NCI-H1048 (cell line): ENCODE measurements around the gene CPA5.
"Not testable (repeated sequence)": the region's sequence is repeated elsewhere in the genome, so short reads cannot be mapped to it uniquely, and the experiment has no call there.

Experiments
- DNase-seq: peaks from one replicate; lab custom pipeline; 2025; lab: John Stamatoyannopoulos, UW

Gene CPA5, protein sequence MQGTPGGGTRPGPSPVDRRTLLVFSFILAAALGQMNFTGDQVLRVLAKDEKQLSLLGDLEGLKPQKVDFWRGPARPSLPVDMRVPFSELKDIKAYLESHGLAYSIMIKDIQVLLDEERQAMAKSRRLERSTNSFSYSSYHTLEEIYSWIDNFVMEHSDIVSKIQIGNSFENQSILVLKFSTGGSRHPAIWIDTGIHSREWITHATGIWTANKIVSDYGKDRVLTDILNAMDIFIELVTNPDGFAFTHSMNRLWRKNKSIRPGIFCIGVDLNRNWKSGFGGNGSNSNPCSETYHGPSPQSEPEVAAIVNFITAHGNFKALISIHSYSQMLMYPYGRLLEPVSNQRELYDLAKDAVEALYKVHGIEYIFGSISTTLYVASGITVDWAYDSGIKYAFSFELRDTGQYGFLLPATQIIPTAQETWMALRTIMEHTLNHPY

DNA sequence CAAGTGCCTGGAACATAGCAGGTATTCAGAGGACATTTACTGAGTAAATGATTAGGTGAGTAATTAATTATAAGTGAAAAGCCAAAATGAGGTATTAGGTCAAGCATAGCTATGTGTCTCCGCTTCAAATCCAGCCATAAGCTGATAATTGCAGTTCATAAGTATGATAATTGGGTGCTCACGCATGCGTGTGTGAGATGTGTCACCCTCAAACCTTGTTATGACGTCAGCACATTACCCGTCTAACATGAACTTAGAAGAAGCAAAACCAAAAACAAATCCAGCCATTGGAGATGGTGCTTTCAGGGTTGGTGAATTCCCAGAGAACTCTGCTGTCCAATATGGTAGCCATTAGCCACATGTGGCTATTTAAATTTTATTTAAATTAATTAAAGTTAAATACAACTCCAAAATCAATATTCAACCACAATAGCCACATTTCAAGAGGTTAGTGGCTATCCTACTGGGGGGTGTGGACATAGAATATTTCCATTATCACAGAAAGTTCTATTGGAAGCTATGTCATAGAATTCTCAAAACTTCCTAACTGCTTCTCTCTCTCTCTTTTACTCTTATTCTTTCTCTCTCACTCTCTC lies at the start of gene CPA5:
TSS of gene CPA5 (plus strand) at position 546 of the 596 bp plus-strand sequence. CDS start 1,670 bp downstream, outside the sequence.
- no peak for DNase-seq

DNA sequence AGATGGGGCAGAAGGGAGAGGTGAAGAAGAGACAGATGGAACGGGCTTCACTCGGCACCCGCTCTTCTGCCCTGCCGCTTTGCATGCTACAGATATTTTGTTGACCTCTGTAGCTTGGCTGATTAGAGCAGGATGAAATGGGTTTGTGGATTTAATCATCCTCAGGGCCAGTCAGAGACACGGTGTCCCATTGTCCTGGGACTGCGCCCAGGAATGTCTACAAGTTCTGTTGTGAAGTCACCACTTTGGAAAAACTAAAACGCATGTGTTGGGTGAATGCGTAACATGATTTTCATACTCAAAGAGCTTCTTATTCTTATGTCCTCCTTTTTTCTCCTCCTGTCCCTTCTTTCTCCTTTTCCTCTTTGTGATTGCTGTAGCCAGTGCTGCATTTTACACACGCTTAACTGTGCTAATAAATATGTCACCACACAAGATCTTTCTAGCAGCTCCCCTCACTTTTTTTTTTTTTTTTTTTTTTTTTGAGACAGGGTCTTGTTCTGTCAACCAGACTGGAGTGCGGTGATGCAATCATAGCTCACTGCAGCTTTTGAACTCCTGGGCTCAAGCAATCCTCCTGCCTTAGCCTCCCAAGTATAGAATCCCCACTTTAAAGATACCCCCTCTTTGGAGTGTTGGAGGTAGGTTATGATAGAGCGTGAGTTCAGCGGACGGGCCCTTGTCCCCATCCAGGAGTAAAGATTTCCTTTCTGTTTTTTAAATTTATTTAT lies 48.2 kb upstream of the CPA5 start:
- DNase-seq = no peak

DNA sequence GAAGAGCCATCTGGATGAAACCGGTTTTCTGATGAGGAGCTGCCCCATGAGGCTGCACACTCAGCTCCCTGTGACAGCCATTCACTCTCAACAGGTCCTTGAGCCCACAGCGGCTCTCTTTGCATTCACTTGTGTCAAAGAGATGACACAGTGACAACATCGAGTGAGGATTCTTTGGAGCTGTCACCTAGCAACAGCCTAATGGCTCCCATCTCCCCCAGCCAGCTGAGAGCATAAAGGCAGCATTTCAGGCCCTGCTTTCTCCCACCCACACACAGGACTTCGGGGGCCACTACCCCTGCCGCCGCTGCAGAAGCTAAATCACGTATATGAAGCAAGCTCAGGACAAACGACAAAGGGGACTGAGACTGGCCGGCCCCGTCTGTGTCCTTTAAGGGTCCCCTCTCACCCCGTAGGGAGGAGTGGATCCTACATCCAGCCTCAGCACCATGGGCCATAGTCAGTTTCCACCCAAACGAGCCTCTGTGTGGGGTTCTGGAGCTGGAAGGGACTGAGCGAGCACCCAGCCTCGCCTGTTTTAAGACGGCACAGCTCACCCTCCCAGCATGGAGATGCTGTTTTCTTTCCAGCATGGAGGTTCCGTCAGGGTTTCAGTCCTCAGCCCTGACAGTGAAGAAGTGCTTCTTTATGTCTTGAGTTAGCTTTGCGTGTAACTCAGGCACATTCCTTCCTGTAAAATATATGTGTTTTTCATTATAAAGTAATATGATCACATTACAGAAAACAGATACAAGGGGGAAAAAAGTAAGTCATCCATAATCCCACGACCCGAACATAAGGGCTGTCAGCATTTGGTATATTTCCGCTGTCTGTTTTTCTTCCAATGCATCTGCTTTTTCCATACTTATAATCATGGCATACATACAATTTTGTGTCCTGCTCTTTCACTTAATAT lies 46.7 kb upstream of the CPA5 start:
- DNase-seq = no peak

DNA sequence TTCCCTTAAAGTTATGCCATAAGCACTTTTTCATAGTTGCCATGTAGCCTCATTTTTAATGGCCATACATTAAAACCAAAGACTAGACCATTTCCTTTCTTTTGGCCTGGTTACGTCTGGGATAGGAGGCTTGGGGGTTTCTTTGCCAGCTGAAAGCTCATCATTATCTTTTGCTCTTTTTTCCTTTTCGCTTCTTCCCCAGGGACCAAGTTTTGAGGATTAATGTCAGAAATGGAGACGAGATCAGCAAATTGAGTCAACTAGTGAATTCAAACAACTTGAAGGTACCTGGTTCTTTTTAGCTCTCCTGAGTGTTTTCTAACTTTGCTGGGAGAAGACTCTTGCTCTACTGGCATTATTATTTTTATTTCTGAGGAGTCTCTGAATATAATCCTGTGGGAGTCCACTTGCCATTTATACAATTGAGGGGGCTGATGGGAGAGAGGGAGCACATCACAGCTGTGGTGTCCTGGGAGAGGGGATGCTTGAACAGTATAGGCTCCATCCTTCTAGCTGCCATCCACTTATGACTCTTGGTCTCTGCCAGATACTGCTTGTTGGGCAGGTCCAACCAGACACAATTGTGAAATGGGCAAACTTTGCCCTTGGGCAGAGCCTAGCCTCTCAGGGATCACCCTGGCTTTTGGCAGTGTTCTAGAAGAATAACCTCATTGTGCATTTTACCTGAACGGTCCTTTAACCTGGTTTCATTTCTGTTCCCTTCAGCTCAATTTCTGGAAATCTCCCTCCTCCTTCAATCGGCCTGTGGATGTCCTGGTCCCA lies 45.9 kb upstream of the CPA5 start:
- DNase-seq = no peak

DNA sequence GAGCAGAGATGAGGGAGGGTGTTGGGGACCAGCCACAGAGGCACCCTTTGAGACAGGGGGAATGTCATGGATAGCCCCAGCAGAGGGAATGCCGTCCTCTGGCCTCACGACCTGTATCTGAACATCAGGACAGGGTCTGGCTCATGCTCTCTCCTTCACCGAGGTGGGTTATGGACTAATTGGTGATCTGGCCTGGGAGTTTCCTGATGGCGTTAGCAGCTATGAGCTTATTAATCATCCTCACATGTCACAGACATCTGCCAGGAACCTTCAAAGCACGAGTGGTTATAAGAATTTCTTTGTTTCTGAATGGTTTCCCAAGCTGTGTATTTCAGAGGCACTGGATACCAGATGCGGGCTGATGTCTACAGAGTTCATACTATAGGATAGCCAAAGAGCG lies 44.8 kb upstream of the CPA5 start:
- DNase-seq = no peak

DNA sequence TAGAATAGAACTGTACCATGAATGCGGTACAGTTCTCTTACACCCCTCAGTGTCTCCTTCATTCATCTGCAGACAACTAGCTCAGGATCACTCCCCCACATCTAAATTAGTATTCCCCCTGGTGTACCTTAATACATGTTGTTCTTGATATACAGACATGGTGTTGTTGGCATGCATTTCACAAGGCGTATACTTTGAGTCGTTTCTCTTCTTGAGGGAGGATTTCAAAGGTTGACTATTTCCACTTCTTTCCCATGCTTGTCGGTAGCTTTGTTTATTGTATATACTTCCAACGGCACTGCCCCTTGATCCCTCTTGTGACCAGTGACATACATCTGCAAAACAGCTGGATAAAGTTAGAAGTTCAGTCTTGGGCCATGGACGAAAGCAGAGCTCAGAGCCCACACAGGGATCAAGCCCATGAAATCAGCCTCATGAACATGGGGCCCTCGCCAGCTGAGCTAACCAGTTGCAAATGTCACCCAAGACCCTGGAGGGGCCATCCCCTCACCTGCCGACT lies 43.1 kb upstream of the CPA5 start:
- no peak for DNase-seq

DNA sequence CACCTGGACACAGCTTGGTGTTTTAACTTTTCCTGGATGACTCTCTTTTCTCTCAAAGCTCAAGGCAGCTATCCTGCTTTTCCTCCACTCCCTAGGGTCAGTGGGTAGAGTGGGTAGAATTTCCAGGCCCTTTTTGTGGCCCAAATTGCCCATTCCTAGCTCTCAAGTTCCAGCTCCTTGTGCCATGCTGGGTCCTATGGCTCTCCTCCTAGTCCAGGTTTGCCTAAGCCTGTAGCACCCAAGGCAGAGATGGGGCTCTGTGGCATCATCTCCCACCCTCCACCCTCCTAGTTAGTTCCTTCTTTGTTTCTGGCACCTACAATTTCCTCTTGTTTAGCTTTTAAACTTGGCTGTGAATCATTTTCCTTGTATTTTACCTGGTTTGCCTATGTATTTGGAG lies 42.0 kb upstream of the CPA5 start:
- DNase-seq = no peak

DNA sequence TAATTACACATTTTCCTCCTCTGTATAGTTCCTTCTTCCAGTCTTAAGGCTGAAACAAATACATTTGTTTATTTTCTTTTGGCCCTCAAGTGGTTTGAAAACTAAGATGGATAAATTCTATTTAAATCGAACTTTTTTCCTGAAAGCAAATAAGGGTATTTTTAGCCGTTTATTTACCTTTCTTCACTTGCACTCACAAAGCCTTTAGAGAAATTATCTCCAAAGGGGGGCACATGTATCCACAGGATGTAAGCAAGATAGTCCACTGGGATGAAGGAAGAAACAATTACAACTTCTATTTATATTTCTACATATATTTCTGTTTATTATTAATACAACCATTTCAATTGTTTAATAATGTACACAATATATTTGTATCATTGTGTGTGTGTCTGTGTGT lies 41.5 kb upstream of the CPA5 start:
- no peak for DNase-seq

DNA sequence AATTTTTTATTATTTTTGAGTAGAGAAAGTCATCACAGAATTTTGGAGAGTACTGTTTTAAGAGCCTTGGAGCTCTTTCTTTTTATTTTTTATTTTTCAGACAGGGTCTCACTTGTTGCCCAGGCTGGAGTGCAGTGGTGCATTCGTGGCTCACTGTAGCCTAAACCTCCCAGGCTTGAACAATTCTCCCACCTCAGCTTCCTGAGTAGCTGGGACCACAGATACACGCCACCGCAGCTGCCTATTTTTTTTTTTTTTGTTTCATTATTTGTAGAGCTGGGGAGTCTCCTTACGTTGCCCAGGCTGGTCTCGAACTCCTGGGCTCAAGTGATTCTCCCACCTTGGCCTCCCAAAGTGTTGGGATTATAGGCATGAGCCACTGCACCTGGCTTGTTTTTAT lies 41.1 kb upstream of the CPA5 start:
- DNase-seq = no peak

DNA sequence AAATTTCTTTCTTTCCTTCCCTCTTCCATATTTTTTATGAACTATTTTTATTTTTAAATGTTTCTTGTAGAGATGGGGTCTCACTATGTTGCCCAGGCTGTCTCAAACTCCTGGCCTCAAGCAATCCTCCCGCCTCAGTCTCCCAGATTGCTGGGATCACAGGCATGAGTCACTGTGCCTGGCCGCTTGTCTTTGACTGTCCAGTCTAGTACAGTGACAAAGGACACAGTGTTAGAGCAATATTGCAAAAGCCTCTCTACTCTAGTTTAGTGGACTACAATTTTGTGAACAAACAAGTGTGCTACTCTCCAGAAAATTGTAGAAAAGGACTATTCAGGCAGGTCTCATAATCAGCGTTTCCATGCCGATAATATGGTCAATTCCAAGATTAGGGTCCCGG lies 40.6 kb upstream of the CPA5 start:
- DNase-seq = no peak

DNA sequence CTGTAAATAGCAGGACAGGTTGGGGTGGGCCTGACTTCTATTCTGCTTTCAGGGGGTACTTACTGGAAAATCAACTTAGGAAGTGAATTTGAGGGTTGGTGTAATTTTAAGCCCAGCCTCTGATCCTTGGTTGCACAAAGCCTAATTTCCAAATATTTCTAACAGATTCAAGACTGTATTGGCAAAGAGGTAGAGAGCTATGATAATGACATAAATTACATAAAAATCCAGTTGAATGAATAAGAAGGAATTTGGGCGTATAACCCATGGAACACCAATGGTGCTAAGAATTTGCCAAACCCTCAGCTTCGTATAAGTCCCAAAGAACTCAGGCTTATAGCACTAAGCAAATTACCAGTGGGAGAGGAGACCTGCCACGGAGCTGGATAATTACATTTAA lies 39.7 kb upstream of the CPA5 start:
- no peak for DNase-seq

DNA sequence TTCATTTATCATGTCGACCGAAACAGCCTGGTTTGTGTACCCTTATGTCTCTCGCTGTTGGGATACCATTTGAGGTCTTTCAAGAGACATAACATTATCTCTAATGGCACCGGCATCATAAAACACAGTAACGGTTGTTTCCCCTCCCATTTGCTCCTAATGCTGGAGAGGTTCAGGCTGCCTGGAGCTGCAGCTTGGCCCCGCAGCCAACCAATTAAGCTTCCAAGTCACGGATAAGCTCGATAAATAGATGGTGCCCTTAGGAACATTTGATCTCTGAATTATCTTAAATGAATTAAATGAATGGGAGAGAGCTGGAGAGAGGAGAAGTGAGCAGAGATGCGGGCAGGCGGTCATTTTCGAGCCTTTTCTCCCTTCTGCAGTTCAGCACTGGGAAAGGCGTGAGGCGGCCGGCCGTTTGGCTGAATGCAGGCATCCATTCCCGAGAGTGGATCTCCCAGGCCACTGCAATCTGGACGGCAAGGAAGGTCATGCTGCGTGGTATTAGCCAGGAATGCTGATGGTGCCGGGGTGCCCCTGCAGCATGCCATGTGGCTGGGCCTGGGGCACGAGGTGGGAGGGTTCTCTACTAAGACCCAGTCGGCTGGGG lies 39.1 kb upstream of the CPA5 start:
- no peak for DNase-seq

DNA sequence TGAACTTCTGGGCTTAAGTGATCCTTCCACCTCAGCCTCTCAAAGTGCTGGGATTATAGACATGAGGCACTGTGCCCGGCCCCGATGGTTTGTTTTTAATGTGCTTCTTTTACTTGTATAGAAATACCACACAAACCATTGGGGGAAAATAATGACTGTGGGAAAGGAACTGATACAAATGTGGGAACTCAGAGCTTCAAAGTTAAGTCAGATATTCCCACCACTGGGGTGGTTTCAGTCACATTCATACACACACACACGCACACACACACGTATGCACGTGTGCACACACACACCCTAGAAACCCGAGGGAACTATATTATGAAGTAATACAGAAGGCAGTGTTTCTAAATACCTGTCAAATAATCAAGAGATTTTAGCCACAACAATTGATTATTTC lies 34.6 kb upstream of the CPA5 start:
- DNase-seq = no peak

DNA sequence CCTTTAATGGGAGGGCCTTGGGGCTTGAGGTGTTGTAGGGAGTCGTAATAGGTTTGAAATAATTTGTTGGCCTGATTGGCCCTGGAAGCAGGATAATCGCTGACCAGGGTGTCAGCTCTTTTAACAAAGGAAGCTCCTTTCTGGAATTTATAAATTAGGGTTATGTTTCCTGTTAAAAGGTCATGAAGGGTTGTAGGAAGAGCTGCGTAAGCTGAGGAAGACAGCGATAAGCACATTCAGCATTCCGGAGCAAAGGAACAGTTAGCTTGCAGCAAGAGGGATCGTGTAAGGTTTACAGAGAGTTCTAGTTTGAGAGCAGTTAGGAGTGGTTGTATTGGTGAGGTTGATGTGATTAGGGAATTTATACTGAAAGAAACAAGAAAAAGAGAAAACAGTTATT lies 30.3 kb upstream of the CPA5 start:
- DNase-seq = no peak

DNA sequence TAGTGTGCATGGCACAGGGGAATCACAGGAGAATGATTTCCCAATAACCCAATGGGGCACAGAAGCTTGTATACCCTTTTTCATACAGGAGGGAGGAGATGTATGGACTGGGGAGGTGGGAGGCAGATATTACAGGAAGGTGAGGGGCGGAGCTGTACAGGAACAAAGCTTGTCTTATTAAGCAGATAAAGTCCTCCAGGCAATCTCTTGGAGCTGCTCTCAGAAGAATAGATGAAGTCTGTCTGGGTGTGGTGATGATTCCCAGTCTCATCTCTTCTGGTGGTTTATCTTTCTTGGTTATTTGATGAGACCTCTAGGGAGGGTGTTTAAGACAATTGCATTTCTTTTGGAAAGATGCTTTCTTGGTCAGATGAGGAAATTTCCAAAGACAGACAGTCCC lies 25.1 kb upstream of the CPA5 start:
- no peak for DNase-seq

DNA sequence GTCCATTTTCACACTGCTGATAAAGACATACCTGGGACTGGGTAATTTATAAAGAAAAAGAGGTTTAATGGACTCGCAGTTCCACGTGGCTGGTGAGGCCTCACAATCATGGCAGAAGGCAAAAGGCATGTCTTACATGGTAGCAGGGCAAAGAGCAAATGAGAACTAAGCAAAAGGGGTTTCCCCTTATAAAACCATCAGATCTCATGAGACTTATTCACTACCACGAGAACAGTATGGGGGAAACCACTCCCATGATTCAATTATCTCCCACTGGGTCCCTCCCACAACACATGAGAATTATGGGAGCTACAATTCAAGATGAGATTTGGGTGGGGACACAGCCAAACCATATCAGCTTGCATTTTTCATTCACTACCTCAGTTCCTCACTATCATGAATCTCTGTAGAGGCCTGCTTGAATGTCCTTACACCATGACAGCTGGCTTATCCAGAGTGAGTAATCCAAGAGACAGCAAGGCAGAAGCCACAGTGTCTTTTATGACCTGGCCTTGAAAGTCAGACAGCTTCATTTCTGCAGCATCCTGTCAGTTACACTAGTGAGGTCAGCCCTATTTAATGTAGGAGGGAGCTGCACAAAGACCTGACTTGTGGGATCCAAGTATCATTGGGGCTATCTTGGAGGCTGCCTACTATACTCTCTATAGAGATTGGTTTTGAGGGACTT lies 22.9 kb upstream of the CPA5 start:
- not testable (repeated sequence) for DNase-seq

DNA sequence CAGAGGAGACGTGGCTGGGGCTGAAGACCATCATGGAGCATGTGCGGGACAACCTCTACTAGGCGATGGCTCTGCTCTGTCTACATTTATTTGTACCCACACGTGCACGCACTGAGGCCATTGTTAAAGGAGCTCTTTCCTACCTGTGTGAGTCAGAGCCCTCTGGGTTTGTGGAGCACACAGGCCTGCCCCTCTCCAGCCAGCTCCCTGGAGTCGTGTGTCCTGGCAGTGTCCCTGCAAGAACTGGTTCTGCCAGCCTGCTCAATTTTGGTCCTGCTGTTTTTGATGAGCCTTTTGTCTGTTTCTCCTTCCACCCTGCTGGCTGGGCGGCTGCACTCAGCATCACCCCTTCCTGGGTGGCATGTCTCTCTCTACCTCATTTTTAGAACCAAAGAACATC lies 22.0 kb upstream of the CPA5 start:
- DNase-seq = no peak

DNA sequence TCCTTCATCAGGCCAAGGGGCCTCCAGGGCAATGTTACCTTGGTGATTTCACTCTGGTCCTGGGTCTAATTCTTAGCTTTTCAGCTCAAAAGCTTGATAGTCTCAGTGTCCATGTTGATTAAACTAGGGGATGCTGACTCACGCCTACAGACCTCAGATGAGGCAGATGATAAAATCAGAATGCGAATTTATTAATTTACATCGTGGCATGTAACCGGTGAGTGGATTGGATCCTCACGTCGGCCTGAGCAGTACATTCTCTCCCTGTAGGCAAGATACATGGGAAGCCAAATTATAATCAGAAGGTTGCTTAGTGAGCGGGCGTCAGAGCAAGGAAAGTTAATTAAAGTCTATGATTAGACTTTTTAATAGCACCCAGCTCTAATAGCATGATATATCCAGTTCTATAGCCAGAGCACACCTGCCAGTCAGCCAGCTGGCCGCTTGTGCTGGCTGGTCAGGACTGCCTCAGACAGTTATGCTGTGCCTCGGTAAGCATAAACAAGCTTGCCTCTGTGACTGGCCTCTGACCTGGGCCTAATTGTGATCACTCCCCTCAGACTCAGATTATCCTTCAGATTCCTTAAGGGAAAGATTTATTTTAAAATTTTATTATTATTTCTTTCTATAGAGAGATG lies 20.2 kb upstream of the CPA5 start:
- DNase-seq = no peak

DNA sequence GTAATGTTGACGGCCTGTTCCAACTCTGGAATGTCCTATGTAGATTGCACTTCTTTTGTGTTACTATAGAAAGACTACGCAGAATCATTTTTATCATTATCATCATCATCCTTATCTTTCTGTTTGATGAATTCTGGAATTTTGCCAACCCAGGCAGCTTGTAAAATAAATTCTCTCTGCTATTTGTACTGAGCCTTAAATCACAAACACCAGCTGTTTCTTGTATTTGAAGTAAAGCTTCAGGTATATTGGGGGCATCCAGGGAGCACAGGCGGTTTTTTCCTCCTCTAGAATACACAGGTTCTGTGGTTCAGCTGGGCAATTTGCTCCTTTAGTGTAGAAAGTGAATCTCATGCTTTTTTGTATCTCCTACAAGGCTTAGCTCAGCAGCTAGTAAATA lies 14.9 kb upstream of the CPA5 start:
- no peak for DNase-seq
